ENCODE measurements around the gene NOMO2.
"Not testable (repeated sequence)": the region's sequence is repeated elsewhere in the genome, so short reads cannot be mapped to it uniquely, and the experiment has no call there.

DNA sequence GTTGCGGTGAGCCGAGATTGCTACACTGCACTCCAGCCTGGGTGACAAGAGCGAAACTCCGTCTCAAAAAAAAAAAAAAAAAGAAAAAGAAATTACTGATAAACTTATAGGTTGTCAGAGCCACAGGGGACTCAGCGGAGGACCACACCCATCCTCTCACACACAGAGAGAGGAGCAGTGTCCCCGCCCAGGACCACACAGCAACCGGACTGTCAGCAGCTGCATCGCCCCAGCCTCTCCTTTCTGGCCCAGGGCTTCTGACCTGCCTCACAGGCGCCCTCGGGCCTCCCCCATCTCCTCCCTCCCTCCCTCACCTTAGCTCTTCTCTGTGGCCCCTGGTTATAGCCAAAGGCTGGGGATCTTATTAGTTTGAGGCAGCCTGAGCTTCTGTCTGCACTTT is 27.9 kb upstream of the NOMO2 start:
- TF ChIP-seq, protein P1, sequence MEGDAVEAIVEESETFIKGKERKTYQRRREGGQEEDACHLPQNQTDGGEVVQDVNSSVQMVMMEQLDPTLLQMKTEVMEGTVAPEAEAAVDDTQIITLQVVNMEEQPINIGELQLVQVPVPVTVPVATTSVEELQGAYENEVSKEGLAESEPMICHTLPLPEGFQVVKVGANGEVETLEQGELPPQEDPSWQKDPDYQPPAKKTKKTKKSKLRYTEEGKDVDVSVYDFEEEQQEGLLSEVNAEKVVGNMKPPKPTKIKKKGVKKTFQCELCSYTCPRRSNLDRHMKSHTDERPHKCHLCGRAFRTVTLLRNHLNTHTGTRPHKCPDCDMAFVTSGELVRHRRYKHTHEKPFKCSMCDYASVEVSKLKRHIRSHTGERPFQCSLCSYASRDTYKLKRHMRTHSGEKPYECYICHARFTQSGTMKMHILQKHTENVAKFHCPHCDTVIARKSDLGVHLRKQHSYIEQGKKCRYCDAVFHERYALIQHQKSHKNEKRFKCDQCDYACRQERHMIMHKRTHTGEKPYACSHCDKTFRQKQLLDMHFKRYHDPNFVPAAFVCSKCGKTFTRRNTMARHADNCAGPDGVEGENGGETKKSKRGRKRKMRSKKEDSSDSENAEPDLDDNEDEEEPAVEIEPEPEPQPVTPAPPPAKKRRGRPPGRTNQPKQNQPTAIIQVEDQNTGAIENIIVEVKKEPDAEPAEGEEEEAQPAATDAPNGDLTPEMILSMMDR (IDR thresholded peaks at IDR 0.05) = not testable (repeated sequence)
- TF ChIP-seq POLR2A (IDR thresholded peaks at IDR 0.05) = not testable (repeated sequence)

Data from upper lobe of left lung (tissue), 4 donors.